GM12801 (cell line): Measurements from ENCODE around the gene HAUS2.

ENCODE experiments used
- TF ChIP-seq, protein P1 (sequence below): IDR thresholded peaks from one replicate; pipeline ENCODE4 v1.5.1; 2011; ENCODE audit warnings: control low read depth; ENCODE audit not compliant: insufficient read length; ENCODE audit errors: extremely low read depth

HAUS2 gene

DNA sequence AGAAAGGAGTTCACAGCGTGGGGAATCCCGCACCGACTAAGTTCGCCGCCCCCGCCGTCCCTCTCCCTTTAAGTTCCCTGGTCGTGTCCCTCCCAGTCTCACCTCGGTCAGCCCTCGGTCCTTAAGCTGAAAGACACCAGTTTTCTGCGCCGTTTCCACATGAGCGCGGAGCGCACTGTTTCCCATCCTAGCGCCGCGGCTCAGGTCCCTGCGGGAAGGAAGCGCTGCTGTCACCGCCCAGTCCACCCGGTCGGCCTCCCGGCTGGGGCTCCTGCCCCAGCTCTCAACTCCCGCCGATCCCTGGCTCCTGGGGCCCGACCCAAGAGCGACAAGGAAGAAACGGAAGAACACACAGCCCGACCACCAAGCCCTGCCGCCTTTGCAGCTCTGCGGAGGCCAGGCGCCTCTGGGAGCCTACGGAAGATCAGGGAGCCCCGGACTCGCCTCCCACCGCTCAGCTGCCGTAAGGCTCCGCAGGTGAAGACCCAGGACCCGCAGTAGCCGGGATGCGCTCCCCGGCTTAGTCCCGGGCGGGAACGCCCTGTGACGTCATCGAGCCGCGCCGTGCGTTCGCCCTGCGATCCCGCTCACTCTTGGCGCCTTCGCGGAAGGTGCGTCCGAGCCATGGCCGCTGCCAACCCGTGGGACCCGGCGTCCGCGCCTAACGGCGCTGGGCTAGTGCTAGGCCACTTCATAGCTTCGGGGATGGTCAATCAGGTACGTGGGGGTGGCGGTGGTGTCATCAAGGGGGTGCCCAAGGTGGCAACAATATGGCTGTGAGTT lies at the start of gene HAUS2, which contains the start of gene LRRC57:
TSS of gene HAUS2 (plus strand) at position 590 of the 783 bp plus-strand sequence. CDS start at position 625, 35 bp downstream.
TSS of gene LRRC57 (minus strand) at position 545 of the 783 bp plus-strand sequence. CDS start at position 186, 359 bp downstream.
- TF ChIP-seq, protein P1, sequence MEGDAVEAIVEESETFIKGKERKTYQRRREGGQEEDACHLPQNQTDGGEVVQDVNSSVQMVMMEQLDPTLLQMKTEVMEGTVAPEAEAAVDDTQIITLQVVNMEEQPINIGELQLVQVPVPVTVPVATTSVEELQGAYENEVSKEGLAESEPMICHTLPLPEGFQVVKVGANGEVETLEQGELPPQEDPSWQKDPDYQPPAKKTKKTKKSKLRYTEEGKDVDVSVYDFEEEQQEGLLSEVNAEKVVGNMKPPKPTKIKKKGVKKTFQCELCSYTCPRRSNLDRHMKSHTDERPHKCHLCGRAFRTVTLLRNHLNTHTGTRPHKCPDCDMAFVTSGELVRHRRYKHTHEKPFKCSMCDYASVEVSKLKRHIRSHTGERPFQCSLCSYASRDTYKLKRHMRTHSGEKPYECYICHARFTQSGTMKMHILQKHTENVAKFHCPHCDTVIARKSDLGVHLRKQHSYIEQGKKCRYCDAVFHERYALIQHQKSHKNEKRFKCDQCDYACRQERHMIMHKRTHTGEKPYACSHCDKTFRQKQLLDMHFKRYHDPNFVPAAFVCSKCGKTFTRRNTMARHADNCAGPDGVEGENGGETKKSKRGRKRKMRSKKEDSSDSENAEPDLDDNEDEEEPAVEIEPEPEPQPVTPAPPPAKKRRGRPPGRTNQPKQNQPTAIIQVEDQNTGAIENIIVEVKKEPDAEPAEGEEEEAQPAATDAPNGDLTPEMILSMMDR = no peak

DNA sequence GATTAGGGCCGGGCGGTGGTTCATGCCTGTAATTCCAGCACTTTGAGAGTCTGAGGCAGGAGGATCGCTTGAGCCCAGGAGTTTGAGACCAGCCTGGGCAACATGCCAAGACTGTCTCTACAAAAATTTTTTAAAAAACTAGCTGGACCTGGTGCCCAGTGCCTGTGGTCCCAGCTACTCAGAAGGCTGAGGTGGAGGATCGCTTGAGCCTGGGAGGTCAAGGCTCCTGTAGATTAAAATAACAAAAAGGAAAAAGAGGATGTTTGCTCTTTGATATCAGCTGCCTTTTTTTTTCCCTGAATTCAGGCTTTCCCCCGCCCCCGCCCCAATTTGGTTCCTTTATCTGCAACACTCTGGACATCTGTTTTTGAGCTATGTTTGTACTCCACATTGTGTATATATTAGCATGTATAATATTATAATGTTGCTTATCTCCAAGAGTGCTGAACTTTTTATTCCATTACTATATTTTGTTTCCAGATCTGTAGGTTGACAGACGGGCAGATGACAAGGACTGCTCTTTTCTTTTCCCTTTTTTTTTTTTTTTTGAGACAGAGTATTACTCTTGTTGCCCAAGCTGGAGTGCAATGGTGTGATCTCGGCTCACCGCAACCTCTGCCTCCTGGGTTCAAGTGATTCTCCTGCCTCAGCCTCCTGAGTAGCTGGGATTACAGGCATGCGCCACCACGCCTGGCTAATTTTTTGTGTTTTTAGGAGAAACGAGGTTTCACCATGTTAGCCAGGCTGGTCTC lies 48.6 kb upstream of the HAUS2 start:
- TF ChIP-seq, protein P1 = no peak

DNA sequence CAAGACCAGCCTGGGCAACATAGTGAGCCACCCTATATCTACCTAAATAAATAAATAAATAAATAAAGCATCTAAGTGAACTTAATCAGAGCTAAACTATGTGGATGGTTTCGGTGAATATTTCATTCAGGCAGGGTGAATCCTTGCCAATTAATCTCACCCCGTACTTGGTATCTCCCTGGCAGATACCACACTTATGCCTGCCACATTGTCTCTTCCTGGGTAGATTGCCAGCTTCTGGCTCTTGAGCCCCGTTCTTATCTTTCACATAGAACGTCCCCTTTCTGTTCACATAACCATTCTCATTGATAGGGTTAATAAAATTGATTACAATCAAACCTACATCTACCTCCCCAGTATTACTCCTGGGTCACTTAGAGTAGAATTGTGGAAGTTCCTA lies 46.2 kb upstream of the HAUS2 start:
- TF ChIP-seq, protein P1 = no peak

DNA sequence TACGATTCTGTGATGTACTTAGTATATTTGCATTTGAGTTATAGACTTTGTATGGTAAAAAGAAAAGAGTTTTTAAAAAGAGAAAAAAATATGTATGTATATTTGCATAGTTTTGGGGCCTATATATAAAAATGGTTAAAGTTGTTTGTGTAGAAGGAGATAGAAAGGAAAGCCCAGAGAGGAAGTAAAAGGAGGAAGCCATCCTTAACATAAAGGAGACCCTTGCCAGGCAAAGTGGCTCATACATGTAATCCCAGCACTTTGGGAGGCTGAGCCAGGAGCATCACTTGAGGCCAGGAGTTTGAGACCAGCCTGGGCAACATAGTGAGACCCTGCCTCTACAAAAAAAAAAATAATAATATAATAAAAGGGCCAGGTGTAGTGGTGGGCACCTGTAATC lies 44.8 kb upstream of the HAUS2 start:
- TF ChIP-seq, protein P1 = no peak

DNA sequence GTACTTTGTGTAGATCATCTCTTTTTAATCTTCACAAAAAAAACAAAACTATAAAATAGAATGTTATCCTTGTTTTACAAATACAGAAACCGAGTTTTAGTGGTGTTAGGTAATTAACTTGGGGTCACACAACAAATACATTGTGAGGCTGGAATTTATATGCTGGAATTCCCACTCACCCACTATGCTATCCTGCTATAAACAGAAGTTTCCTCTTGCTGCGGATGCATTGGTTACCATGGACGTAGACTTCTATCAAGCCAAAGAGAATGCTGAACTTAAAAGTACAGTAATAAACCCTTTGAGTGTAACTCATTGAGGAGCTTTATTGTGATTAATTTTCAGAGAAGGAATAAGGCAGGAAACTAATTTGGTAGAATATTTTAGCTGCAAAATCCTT lies 44.0 kb upstream of the HAUS2 start:
- TF ChIP-seq, protein P1 = no peak

DNA sequence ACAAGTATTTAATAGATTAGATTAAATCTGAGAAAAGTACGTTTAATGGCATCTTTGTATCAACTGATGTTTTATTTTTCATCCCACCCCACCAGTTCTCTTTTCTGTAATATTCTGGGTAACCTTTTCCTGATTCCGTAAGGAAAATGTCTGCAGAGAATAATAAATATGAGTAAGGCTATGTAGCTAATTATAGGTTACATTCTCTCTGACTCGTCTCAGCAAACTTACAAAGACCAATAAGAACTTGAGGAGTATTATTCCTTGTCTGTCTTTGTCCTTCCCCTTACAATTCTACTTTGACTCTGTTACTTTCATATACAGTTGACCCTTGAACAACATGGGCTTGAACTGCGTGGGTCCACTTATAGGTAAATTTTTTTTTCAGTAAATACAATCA lies 41.1 kb upstream of the HAUS2 start:
- TF ChIP-seq, protein P1 = no peak

DNA sequence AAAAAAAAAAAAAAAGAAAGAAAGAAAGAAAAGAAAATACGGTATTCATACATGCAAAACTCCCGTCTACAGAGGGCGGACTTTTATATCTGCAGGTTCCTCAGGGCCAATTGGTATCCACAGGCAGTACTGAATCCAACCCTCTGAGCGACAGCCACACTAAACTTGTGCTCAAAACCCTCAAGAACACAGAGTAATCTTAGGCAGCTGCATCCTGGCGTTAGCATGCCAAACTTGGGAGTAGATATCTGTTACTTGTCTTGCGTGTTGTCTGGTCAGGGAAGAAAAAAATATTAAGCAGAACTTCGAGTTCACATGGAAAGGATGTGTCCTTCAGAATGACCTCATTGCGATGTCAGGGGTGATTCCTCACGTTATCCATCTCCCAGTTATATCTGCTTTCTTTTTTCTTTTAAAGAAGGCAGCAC lies 40.4 kb upstream of the HAUS2 start:
- TF ChIP-seq, protein P1 = no peak
